DOHH2 (cell line): ENCODE measurements around the gene DIP2C.
"Not testable (repeated sequence)": the region's sequence is repeated elsewhere in the genome, so short reads cannot be mapped to it uniquely, and the experiment has no call there.

Source experiments
- EZH2phosphoT487 ChIP-seq: fragments of 200-600 bp; sonication (generic); IDR thresholded peaks from 2 replicates; pipeline ENCODE4 v1.6.1; 2017; ENCODE audit warnings: borderline replicate concordance, mild to moderate bottlenecking, antibody characterized with exemption, low read length, moderate library complexity, mixed read lengths
- TF ChIP-seq, protein P1 (sequence below): fragments of 200-600 bp; sonication (generic); IDR thresholded peaks from one replicate; pipeline ENCODE4 v1.5.1; 2014; ENCODE audit warnings: antibody characterized with exemption, mild to moderate bottlenecking, low read depth, low read length; ENCODE audit not compliant: poor library complexity, severe bottlenecking

DNA sequence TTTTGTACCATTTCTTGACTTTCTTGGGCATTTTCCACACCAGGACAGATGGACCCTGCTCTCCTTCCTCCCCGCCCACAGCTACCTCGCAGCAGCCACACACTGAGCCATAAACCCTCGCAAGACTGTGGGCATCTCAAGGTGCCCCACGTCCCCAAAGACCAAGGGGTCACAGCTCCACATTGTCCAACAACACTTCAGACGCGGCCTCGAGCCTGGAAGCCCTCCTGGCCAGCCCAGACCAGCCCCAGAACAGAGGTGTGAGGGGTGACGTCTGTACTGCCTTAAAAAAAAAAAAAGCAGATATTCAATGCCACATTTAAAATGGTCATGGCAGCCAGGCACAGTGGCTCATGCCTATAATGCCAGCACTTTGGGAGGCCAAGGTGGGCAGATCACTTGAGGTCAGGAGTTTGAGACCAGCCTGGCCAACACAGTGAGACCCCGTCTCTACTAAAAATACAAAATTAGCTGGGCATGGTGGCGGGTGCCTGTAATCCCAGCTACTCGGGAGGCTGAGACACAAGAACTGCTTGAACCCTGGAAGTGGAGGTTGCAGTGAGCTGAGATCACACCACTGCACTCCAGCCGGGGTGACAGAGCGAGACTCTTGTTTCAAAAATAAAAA, 36.5 kb downstream of the DIP2C start:
- TF ChIP-seq, protein P1, sequence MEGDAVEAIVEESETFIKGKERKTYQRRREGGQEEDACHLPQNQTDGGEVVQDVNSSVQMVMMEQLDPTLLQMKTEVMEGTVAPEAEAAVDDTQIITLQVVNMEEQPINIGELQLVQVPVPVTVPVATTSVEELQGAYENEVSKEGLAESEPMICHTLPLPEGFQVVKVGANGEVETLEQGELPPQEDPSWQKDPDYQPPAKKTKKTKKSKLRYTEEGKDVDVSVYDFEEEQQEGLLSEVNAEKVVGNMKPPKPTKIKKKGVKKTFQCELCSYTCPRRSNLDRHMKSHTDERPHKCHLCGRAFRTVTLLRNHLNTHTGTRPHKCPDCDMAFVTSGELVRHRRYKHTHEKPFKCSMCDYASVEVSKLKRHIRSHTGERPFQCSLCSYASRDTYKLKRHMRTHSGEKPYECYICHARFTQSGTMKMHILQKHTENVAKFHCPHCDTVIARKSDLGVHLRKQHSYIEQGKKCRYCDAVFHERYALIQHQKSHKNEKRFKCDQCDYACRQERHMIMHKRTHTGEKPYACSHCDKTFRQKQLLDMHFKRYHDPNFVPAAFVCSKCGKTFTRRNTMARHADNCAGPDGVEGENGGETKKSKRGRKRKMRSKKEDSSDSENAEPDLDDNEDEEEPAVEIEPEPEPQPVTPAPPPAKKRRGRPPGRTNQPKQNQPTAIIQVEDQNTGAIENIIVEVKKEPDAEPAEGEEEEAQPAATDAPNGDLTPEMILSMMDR = not testable (repeated sequence)
- not testable (repeated sequence) for TF ChIP-seq EZH2phosphoT487
